DND-41 (cell line): ENCODE measurements around the gene FMN1.

ENCODE experiments used
- EZH2 ChIP-seq: IDR thresholded peaks from 3 replicates; pipeline ENCODE4 v1.6.1; 2012; ENCODE audit warnings: borderline replicate concordance, low read depth, mild to moderate bottlenecking, moderate library complexity, low read length, inconsistent platforms; ENCODE audit not compliant: severe bottlenecking
- TF ChIP-seq, protein P1 (sequence below): IDR thresholded peaks from 2 replicates; pipeline ENCODE4 v1.5.1; 2012; ENCODE audit warnings: borderline replicate concordance, low read length, moderate library complexity, mild to moderate bottlenecking; ENCODE audit not compliant: poor library complexity, severe bottlenecking; ENCODE audit errors: extremely low read depth

- TF ChIP-seq, protein P1, sequence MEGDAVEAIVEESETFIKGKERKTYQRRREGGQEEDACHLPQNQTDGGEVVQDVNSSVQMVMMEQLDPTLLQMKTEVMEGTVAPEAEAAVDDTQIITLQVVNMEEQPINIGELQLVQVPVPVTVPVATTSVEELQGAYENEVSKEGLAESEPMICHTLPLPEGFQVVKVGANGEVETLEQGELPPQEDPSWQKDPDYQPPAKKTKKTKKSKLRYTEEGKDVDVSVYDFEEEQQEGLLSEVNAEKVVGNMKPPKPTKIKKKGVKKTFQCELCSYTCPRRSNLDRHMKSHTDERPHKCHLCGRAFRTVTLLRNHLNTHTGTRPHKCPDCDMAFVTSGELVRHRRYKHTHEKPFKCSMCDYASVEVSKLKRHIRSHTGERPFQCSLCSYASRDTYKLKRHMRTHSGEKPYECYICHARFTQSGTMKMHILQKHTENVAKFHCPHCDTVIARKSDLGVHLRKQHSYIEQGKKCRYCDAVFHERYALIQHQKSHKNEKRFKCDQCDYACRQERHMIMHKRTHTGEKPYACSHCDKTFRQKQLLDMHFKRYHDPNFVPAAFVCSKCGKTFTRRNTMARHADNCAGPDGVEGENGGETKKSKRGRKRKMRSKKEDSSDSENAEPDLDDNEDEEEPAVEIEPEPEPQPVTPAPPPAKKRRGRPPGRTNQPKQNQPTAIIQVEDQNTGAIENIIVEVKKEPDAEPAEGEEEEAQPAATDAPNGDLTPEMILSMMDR, result no peak
- TF ChIP-seq EZH2, result no peak
Observed at GRCh38 chr15:32901995-32902394, 292.5 kb downstream of the FMN1 start.
